Naive B cell (primary cell): ENCODE measurements around the gene ADNP2. TPM values are rescaled to one million over a fixed set of nuclear protein-coding genes. Genes with fewer than 3 reads are reported as not detected.

Experiments
- ATAC-seq, 2 donors: fragments of 150-1000 bp; cut with Tn5 transposase; 2 replicates each; pipeline ENCODE4 v1.10.0; 2021; ENCODE audit warnings: low read depth in 2 of 2, mild to moderate bottlenecking in 2 of 2, moderate library complexity in 2 of 2
- DNase-seq: peaks from one replicate; pipeline ENCODE4 v3.0.0; 2022
- H3K27ac Mint-ChIP-seq, 6 donors: one replicate each; pipeline ENCODE4 v1.8.0; 2020 to 2022; ENCODE audit warnings: mild to moderate bottlenecking in 6 of 6, mixed read lengths in 6 of 6, moderate library complexity in 5 of 6, inconsistent platforms in 2 of 6
- H3K27me3 Mint-ChIP-seq, 3 donors: one replicate each; pipeline ENCODE4 v1.8.0; 2021 to 2022; ENCODE audit warnings: mixed read lengths in 3 of 3, mild to moderate bottlenecking in 1 of 3
- H3K36me3 Mint-ChIP-seq, 2 donors: one replicate each; pipeline ENCODE4 v1.8.0; 2020 to 2022; ENCODE audit warnings: mixed read lengths in 2 of 2, inconsistent platforms in 1 of 2, mild to moderate bottlenecking in 1 of 2
- H3K4me1 Mint-ChIP-seq, 3 donors: one replicate each; pipeline ENCODE4 v1.8.0; 2020 to 2022; ENCODE audit warnings: mixed read lengths in 3 of 3, inconsistent platforms in 1 of 3, mild to moderate bottlenecking in 1 of 3, moderate library complexity in 1 of 3
- H3K4me3 Mint-ChIP-seq, 8 donors: one replicate each; pipeline ENCODE4 v1.8.0; 2020 to 2022; ENCODE audit warnings: mild to moderate bottlenecking in 8 of 8, mixed read lengths in 8 of 8, moderate library complexity in 8 of 8, inconsistent platforms in 2 of 8
- H3K9me3 Mint-ChIP-seq, 7 donors: one replicate each; pipeline ENCODE4 v1.8.0; 2020 to 2022; ENCODE audit warnings: mixed read lengths in 7 of 7, mild to moderate bottlenecking in 5 of 7, inconsistent platforms in 2 of 7, moderate library complexity in 1 of 7
- polyA plus RNA-seq, 6 donors: library from polyadenylated mRNA; unstranded; fragments of 300-500 nt; fragmentation: Illumina TruSeq; gene quantifications; one replicate each; pipeline ENCODE4 v1.2.3, GENCODE V29; 2021; ENCODE audit warnings: low read depth in 6 of 6

The ADNP2 gene, protein sequence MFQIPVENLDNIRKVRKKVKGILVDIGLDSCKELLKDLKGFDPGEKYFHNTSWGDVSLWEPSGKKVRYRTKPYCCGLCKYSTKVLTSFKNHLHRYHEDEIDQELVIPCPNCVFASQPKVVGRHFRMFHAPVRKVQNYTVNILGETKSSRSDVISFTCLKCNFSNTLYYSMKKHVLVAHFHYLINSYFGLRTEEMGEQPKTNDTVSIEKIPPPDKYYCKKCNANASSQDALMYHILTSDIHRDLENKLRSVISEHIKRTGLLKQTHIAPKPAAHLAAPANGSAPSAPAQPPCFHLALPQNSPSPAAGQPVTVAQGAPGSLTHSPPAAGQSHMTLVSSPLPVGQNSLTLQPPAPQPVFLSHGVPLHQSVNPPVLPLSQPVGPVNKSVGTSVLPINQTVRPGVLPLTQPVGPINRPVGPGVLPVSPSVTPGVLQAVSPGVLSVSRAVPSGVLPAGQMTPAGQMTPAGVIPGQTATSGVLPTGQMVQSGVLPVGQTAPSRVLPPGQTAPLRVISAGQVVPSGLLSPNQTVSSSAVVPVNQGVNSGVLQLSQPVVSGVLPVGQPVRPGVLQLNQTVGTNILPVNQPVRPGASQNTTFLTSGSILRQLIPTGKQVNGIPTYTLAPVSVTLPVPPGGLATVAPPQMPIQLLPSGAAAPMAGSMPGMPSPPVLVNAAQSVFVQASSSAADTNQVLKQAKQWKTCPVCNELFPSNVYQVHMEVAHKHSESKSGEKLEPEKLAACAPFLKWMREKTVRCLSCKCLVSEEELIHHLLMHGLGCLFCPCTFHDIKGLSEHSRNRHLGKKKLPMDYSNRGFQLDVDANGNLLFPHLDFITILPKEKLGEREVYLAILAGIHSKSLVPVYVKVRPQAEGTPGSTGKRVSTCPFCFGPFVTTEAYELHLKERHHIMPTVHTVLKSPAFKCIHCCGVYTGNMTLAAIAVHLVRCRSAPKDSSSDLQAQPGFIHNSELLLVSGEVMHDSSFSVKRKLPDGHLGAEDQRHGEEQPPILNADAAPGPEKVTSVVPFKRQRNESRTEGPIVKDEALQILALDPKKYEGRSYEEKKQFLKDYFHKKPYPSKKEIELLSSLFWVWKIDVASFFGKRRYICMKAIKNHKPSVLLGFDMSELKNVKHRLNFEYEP
- 1 to 10 TPM; 4.2 to 7.1 (median 5.1) TPM for polyA plus RNA-seq

DNA sequence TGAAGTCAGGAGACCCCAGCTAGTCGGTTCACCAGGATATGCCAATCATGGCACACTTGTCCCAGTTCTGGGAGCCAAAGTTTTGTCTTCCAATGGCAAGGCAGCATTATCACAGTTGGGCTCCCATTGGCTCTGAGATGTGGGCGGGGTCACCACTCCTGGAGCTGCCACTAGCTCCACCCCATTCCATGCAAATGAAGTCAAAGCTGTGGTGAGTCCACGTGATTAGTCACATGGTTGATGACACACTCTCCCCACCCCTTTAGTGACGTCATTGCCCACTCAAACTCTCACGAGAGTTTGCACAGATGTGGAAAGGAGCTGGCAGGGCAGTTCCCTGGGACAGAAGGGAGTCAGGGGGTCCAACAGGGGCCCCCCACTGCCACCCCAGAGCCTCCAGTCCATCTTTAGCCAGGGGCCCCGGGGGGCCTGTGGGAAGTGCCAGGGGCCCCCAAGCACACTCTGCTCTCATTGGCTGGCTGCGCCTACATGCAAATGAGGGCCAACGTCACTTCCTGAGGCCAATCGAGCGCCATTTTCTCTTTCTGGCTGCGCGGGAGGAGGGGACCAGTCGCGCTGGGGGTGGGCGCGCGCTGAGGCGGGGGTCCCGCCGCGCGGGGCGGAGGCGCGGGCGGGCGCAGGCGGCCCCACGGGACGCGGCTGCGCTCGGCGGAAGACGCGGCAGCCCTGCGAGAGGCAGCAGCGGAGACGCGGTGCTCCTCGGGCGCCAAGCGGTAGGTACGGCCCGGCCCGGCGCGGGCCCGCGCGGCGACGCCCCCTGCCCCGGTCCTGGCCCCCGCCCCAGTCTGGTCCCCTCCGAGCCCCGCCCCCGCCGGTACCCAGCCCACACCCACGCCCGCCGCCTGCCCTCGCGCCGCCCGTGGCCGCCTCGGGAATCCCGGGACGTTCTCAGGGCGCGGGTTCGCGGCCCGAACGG is at the start of gene ADNP2:
ADNP2 (plus strand) TSS at position 524 of the 937 bp plus-strand sequence. CDS start 8,281 bp downstream, outside the sequence.
- DNase-seq (peak; percentile 83), ATAC-seq (peak; percentile 75 to 79)
- Mint-ChIP-seq H3K4me1 (peaks cover 47 to 51% (median 48%) of the 10 kb centered on the region in 3 donors), H3K36me3 (no peaks in the 10 kb centered on the region), H3K9me3 (peaks cover 0 to 5% (median 4%) of the 10 kb centered on the region in 7 donors), H3K27ac (peak within 1 kb of the TSS; percentile 94 to 98 (median 95)), H3K27me3 (no peaks in the 10 kb centered on the region), H3K4me3 (peak within 1 kb of the TSS; percentile 79 to 96 (median 86))

DNA sequence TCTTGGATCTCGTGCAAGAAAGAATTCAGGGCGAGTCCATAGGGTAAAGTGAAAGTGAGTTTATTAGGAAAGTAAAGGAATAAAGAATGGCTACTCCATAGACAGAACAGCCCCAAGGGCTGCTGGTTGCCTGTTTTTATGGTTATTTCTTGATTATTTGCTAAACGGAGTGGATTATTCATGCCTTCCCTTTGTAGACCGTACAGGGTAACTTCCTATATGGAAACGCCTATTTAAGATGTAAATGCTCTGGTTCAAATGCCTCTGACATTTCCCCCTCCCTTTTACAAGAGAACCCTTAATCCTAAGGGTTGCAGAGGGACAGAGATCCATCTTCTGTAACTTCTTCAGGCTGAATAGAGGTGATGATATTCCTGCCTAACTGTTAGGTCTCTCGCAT is 49.1 kb upstream of the ADNP2 start:
- Mint-ChIP-seq H3K36me3 (peaks cover 0 to 30% of the 10 kb centered on the region in 2 donors), H3K9me3 (peaks cover 14 to 66% (median 40%) of the 10 kb centered on the region in 7 donors), H3K27ac (no peak overlapping the region), H3K4me3 (no peak overlapping the region), H3K27me3 (no peaks in the 10 kb centered on the region), H3K4me1 (no peaks in the 10 kb centered on the region)
- ATAC-seq = no peak
- DNase-seq = no peak

DNA sequence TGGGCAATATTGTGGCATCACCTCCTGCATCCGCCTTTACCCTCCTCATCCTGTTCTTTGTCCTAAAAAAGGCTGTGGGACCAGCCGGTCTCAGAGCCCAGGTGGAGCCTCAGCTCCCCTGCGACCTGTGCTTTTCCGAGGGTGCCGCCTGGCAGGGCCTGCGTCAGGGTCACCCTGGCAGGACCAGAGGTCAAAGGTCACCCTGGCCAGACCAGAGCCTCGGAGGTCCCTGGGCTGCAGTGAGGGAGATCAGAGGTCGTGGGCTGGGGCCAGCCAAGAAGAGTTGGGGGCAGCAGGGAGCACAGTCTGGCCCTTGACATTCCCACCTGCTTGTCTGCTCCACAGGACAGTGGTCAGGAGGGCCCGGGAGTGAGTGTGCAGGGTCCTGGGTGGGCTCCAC is 43.4 kb upstream of the ADNP2 start:
- Mint-ChIP-seq H3K4me3 (peak overlapping the region in 1 of 8 donors; percentile 69), H3K9me3 (peaks cover 0 to 27% (median 14%) of the 10 kb centered on the region in 7 donors), H3K27ac (no peak overlapping the region), H3K27me3 (no peaks in the 10 kb centered on the region), H3K4me1 (no peaks in the 10 kb centered on the region), H3K36me3 (no peaks in the 10 kb centered on the region)
- DNase-seq (no peak), ATAC-seq (no peak)

DNA sequence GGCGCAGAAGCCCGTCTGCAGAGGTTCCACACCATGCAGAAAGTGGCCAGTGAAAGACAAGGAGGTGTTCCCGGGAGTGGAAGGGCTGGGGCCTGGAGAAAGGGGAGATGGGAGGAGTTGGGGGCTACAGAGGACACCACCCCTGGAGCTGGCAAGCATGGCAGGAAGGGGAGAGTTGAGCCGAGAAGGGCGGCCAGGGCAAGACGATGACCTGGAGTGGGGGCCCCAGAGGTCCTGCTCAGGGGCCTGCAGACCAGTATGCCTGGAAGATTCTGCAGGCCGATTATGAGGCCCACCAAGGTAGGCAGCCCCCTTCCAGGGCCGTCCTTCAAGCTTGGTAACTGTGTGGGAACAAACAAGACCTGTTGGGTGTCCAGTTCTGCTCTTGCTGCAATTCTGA is 41.7 kb upstream of the ADNP2 start:
- Mint-ChIP-seq H3K36me3 (no peaks in the 10 kb centered on the region), H3K9me3 (peaks cover 0 to 17% (median 6%) of the 10 kb centered on the region in 7 donors), H3K27me3 (no peaks in the 10 kb centered on the region), H3K4me1 (no peaks in the 10 kb centered on the region), H3K27ac (peak overlapping the region in 1 of 6 donors; percentile 64), H3K4me3 (no peak overlapping the region)
- DNase-seq (no peak), ATAC-seq (no peak)

DNA sequence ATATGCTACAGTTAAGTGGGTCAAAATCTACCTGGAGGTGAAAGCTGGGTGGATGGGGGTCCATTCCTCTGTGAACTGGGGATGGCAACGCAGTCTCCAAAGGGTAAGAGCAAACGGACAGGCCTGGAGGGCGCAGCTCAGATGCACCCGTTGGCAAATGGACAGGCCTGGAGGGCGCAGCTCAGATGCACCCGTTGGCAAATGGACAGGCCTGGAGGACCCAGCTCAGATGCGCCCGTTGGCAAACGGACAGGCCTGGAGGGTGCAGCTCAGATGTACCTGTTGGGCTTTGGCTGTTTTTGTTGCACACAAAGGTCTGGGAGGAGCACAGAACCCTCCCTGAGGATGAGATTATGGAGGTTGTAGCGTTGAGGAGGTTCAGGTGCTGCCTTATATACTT is 41.2 kb upstream of the ADNP2 start:
- DNase-seq (no peak), ATAC-seq (no peak)
- Mint-ChIP-seq H3K4me1 (no peaks in the 10 kb centered on the region), H3K27me3 (no peaks in the 10 kb centered on the region), H3K4me3 (no peak overlapping the region), H3K27ac (peak overlapping the region in 1 of 6 donors; percentile 64), H3K36me3 (no peaks in the 10 kb centered on the region), H3K9me3 (peaks cover 0 to 11% (median 3%) of the 10 kb centered on the region in 7 donors)

DNA sequence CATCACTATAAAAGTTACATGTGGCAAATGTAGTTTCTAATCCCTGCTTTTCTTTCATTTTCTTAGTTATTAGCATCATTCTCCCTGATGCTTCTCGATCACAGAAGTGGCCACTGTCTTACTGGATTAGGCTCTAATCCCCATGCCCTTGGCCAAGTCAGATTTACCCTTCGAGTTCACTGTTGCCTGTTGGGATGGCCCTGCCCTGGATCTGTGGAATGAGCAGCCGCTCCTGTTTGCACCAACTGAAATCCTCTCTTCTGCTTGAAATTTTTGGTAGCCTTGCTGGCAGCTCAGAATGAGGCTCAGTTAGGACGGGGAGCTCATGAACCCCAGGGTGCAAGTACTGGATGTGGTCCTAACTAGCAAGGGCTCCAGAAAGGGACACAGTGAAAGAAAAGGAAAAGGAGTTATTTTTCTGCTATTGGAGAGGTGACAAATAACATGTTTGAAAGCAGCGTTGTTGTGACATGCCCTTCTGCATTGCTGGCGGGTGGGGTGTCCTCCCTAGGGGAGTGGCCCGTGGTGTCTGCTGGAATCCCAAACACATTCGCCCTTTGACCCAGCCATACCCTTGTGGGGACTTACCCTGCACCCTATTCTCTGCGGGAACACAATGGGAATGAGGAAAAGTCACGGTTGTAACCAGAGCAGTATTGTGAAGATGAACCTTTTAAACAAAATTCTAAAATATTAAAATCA is 40.3 kb upstream of the ADNP2 start:
- Mint-ChIP-seq H3K4me1 (no peaks in the 10 kb centered on the region), H3K9me3 (peaks cover 0 to 6% (median 0%) of the 10 kb centered on the region in 7 donors), H3K27ac (no peak overlapping the region), H3K4me3 (no peak overlapping the region), H3K36me3 (no peaks in the 10 kb centered on the region), H3K27me3 (no peaks in the 10 kb centered on the region)
- DNase-seq (no peak), ATAC-seq (no peak)

DNA sequence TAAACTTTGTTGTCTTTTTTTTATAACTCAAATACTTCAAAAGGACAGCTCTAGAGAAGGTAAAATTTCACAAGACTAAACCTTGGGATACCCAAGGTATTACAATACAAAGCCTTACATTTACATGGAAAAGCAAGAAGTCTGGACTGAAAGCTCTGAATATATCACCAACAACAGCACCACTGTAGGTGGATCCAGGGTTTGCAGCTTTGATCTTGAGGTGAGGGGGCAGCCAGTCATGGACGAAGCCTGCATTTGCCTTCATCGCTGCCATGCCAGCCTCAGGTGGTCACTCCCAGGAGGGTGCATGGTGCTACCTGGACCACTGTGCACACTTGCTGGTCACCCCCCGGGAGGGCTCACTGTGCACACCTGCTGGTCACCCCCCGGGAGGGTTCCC is 38.2 kb upstream of the ADNP2 start:
- Mint-ChIP-seq H3K9me3 (peaks cover 0 to 1% (median 0%) of the 10 kb centered on the region in 7 donors), H3K36me3 (no peaks in the 10 kb centered on the region), H3K27ac (no peak overlapping the region), H3K27me3 (no peaks in the 10 kb centered on the region), H3K4me1 (no peaks in the 10 kb centered on the region), H3K4me3 (no peak overlapping the region)
- no peak for ATAC-seq
- no peak for DNase-seq

DNA sequence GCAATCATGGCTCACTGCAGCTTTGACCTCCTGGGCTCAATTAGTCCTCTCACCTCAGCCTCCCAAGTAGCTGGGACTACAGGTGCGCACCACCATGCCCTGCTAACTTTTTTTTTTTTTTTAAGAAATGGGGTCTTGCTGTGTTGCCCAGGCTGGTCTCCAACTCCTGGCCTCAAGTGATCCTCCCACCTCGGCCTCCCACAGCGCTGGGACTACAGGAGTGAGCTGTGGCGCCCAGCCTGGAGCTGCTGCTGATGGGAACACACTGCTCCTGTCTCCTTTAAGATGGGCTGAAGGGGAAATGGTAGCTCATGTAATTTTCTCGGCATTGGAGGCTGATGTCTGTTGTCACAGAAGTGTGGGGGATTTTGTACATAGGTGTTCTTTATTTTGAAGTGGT is 34.9 kb upstream of the ADNP2 start:
- Mint-ChIP-seq H3K36me3 (no peaks in the 10 kb centered on the region), H3K9me3 (no peaks in the 10 kb centered on the region), H3K27ac (peak overlapping the region in 1 of 6 donors; percentile 63), H3K4me3 (no peak overlapping the region), H3K27me3 (no peaks in the 10 kb centered on the region), H3K4me1 (no peaks in the 10 kb centered on the region)
- ATAC-seq = no peak
- DNase-seq = no peak

DNA sequence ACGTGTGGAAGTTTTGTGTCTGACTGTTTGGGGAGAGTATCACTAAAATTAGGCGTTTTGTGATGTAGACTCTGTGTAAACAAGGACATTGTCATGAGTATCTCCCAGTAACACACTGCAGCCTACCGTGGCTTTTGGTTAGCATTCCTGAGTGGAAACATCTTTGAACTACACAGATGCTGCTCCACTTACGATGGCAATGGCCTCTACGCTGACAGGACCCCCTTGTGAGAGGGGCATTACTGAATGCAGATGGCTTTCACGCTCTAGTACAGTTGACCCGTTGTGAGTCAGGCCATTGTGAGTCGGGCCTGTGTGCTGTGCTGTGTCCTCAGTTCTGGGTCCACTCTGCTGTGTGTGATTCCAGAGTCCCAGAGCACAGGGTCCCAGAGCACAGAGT is 34.4 kb upstream of the ADNP2 start:
- H3K9me3 Mint-ChIP-seq = no peaks in the 10 kb centered on the region
- H3K4me1 Mint-ChIP-seq = no peaks in the 10 kb centered on the region
- no peaks in the 10 kb centered on the region for H3K36me3 Mint-ChIP-seq
- H3K4me3 Mint-ChIP-seq = no peak overlapping the region
- H3K27ac Mint-ChIP-seq = peak overlapping the region in 1 of 6 donors; percentile 57
- no peaks in the 10 kb centered on the region for H3K27me3 Mint-ChIP-seq
- no peak for ATAC-seq
- no peak for DNase-seq

DNA sequence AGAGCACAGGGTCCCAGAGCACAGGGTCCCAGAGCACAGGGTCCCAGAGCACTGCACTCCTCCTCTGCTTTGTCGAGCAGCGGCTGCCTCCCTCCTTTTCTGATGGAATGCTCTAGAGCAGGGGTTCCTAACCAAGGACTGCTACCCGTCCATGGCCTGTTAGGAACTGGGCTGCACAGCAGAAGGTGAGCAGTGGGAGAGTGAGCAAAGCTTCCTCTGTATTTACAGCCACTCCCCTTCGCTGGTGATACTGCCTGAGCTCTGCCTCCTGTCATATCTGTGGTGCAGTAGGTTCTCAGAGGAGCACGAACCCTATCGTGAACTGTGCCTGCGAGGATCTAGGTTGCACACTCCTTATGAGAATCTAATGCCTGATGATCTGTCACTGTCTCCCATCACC is 33.1 kb upstream of the ADNP2 start:
- no peak for ATAC-seq
- no peaks in the 10 kb centered on the region for H3K36me3 Mint-ChIP-seq
- no peaks in the 10 kb centered on the region for H3K9me3 Mint-ChIP-seq

DNA sequence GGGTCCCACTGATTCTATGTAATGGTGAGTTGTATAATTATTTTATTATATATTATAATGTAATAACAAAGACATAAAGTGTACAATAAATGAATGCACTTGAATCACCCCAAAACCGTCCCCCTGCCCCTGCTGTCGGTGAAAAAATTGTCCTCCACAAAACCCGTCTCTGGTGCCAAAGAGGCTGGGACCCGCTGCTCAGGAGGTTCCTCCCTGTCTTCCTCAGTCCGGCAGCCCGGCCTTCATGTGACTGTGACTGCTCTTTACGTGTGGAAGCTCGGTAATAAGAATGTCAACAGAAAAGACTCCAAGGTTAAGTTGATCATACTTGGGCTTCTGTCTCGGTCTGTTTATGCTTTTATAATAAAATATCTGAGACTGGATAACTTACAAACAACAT is 32.7 kb upstream of the ADNP2 start:
- H3K4me3 Mint-ChIP-seq = peak overlapping the region in 1 of 8 donors; percentile 21
- H3K36me3 Mint-ChIP-seq = no peaks in the 10 kb centered on the region
- H3K4me1 Mint-ChIP-seq = no peaks in the 10 kb centered on the region
- ATAC-seq (no peak), DNase-seq (no peak)
- H3K27me3 Mint-ChIP-seq = no peaks in the 10 kb centered on the region
- H3K27ac Mint-ChIP-seq = no peak overlapping the region
- H3K9me3 Mint-ChIP-seq = no peaks in the 10 kb centered on the region

More for the DNA sequence above, 33.1 kb upstream of the ADNP2 start:
- Mint-ChIP-seq H3K27me3 (no peaks in the 10 kb centered on the region), H3K4me1 (no peaks in the 10 kb centered on the region), H3K4me3 (peak overlapping the region in 1 of 8 donors; percentile 21), H3K27ac (no peak overlapping the region)
- no peak for DNase-seq

DNA sequence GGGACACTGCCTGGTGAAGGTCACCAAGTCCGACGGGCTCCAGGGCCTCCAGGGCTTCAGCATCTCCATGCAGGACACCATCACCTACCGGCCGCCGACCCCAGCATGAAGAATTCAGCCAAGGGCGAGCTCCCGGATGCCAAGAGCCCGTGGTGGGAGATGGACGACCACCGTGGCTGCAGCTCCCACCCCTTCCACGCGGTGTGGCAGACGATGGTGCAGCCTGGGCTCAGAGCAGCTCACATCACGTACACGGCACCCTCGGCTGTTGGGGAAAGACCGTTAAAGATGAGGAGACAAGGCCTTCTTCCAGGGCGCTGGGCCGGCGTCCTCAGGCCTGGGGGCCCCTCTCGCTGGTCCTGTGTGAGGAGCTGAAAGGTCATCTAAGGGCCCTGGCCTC is 31.2 kb upstream of the ADNP2 start:
- DNase-seq = no peak
- Mint-ChIP-seq H3K27me3 (peaks cover 0 to 4% (median 0%) of the 10 kb centered on the region in 3 donors), H3K9me3 (peaks cover 0 to 2% (median 0%) of the 10 kb centered on the region in 7 donors), H3K4me3 (no peak overlapping the region), H3K27ac (peak overlapping the region in 1 of 6 donors; percentile 49), H3K4me1 (no peaks in the 10 kb centered on the region), H3K36me3 (no peaks in the 10 kb centered on the region)
- ATAC-seq = no peak
